Activated T-helper 9 cell treated with anti-CD3 and anti-CD28 coated beads, Interleukin-2, amount 50 U/mL, for 16 hours (primary cell): ENCODE results near the gene MAP4K2.

Source experiments
- DNase-seq: peaks from one replicate; pipeline ENCODE4 v3.0.0-alpha.2; 2020; ENCODE audit warnings: low read depth

MAP4K2 gene

GRCh38 chr11:64791781-64792291 is 11.2 kb downstream of the MAP4K2 start:
- no peak for DNase-seq

DNA sequence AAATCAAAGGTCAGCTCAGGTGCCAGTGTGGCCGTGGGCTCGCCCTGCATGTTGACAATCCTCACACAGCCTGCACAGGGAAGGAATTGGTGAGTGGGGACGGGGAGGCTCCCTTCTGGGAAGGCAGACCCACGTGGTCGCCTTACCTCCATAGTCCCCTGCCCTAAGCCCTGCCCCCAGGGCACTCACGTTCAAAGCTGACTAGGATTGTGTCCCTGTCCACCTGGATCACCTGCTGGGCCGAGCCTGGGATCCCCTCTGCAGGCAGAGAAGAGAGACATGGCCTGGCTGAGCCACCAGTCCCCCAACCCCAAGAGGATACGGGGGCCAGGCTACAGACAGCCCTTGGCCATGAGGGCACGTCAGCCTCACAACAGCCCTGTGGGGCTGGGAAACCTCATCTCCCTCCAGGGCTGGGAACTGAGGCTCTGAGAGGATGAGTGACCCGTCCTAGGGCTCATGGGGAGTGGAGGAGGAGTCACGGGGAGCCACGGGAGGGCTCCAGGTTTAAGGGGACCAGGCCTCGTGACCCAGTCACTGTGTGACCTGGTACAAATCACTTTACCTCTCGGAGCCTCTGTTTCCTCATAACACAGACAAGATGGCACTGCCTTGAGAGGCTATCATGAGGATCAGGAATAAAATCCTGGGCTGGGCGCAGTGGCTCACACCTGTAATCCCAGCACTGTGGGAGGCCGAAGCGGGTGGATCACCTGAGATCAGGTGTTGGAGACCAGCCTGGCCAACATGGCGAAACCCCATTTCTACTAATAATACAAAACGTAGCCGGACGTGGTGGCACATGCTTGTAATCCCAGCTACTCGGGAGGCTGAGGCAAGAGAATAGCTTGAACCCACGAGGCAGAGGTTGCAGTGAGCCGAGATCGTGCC is 12.6 kb downstream of the MAP4K2 start:
- no peak for DNase-seq

GRCh38 chr11:64789331-64790204 is 13.4 kb downstream of the MAP4K2 start:
- no peak for DNase-seq

- no peak for DNase-seq
Observed at GRCh38 chr11:64788321-64789215, 14.4 kb downstream of the MAP4K2 start.

DNA sequence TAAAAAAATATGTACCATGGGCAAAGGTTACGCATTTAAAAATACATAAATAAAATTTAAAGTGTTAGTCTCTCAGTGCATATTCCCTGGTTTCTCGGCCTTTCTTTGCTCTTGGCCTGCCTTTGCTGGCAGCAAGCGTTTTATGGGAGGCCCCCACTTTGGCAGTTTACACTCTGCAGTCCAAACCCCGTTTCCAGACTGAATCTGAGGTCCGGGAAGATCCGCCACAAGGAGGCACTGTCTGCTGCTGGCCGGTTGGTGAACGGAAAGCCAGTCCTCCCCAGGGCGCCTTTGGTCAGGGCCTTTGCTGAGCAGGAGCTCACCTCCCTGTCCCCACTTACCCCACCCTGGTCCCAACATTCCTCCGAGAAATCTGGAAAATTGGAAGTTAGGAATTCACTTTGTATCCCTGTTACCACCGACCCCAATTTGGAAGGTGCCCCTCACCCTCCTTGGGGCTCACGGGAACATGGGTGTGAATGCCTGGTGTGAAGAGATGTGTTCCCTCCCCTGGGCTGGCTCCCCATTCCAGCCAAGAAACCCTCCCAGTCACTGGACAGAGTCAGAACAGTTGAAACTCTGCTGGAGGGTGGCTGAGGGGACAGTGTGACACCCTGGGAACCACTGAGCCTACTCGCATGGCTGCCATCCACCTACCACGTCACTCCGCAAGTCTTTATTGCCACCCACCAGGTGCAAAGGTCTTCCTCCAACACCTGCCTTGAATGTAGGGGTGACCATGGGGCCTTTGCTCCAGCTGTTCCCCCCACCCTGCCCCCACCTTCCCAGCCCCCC is 15.3 kb downstream of the MAP4K2 start:
- DNase-seq: no peak

- no peak for DNase-seq
Observed at GRCh38 chr11:64786308-64786707, 16.7 kb downstream of the MAP4K2 start.

DNA sequence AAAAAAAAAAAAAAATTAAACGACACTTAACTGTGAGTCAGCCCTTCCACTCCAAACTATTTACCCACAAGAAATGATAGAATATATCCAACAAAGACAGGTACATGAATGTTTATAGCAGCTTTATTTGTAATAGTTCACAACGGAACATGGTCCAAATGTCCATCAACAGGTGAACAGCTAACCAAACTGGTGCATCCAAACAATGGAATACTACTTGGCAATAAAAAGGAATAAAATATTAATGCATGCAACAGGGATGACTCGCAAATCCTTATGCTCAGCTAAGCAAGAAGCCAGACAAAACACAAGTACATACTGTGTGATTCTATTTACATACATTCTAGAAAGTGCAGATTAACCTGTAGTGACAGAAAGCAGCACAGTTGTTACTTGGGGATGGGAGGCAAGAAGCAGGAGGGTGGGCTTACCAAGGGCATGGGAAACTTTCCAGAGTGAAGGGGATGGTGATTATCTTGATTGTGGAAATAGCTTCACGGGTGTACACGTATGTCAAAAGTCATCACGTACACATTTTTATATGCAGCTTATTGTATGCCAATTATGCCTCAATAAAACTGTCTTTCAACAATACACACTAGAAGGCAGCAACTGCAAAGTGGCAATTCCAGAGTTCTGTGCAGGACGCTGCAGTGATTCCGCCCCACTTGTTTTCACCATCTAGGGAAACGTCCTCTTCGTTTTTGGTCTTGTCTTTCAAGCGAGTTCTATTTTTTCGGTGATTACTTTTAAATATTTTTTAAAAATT is 18.0 kb downstream of the MAP4K2 start:
- DNase-seq: no peak

GRCh38 chr11:64778473-64779298 is 24.3 kb downstream of the MAP4K2 start, which contains the start of gene SF1:
SF1 (minus strand) TSS chr11:64778542; CDS start chr11:64778392, 150 bp downstream.
- DNase-seq: peak; percentile 98

DNA sequence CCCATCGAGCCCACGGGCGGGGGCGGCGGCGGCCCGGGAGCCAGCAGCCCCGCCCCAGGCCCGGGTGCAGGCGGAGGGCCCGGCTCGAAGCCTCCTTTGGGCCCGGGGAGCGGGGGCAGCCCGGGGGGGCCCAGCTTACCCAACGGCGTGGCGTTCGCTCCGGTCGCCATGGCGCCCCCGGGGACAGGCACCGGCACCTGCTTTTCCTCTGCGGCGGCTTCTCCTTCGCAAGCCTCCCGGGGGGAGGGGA is 24.9 kb downstream of the MAP4K2 start:
- no peak for DNase-seq

- peak; percentile 76 for DNase-seq
Observed at GRCh38 chr11:64777449-64778222, 25.4 kb downstream of the MAP4K2 start.

DNA sequence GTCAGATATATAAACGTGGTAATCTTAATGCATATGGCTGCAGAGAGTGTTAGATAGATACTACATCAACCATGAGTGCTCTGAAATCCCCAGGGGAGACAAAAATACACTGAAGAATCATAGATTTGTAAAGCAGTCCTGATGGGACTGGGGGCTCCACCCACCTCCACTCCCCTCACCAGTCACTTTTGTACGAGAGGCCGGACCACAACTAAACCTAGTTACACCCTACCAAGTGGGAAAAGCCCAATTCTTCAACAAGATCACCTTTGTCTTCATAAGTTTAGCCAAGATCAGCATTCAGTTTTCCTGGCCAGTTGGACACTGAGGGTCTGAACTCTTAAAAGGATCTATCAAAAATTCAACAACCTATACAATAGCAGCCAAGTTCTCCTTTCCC is 26.1 kb downstream of the MAP4K2 start:
- no peak for DNase-seq

- no peak for DNase-seq
Observed at GRCh38 chr11:64776425-64776824, 26.6 kb downstream of the MAP4K2 start.

DNA sequence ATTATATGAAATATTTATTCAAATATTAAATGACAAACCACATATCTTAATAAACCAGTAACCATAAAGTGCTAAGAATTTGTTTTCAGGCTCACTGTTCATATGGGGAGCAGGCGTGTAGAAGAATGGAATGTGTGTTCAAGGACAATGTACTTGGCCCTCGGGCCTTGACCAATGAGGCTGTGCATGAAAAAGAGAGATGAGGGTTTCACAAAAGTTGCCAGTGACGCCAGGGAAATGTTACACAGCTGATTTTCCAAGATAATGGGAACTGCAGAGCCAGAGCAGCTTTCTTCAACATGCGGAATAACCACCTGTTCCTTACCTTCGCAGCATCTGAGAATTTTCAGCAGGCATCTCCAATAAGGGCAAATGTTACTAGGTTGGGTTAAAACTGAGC is 28.9 kb downstream of the MAP4K2 start:
- no peak for DNase-seq

DNA sequence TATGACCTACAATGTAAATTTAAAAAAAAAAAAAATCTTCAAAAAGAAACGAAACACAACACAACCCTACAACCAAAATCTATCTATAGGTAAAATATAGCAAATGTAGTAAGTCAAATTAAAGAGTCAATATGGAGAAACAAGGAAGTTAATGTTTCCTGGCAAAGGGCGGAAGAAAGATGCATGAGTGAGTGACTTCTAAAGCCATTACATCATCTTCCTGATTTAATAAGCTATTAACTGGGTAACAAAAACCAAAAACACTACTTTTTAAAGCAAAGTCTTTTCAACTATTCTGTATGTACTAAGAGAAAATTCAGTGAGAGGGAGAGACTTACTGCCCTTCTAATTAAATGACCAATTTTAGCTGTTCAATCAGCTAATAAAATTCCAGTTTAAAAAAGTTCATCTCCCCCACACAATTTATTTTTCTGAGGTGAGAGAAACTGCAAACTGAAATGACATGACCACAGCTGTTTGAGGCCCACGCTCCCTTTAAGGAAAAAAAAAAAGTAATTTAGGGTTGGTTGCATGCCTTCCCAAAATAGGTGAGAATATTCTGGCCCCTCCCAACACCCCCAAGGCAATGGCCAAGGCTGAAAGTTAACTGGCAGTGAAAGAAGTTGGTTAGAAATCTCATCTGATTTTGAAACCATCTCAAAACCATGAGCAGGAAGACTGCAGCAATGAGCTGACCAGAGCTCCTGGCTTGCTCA is 30.6 kb downstream of the MAP4K2 start:
- no peak for DNase-seq

GRCh38 chr11:64771861-64772260 is 31.2 kb downstream of the MAP4K2 start:
- no peak for DNase-seq

GRCh38 chr11:64770120-64770519 is 32.9 kb downstream of the MAP4K2 start:
- DNase-seq: no peak

- DNase-seq: no peak
Observed at GRCh38 chr11:64769283-64769682, 33.7 kb downstream of the MAP4K2 start.

GRCh38 chr11:64768300-64768694 is 34.7 kb downstream of the MAP4K2 start:
- DNase-seq: no peak
